IPS-18a (cell line): Measurements from ENCODE around the gene SFR1.

Source experiments
- H3K27ac ChIP-seq: one replicate; pipeline ENCODE4 v1.5.1; 2013; ENCODE audit warnings: low read length
- H3K27me3 ChIP-seq: one replicate; pipeline ENCODE4 v1.6.1; 2013; ENCODE audit warnings: mild to moderate bottlenecking, low read length; ENCODE audit not compliant: control insufficient read depth, insufficient read depth
- H3K36me3 ChIP-seq: one replicate; pipeline ENCODE4 v1.6.1; 2013; ENCODE audit warnings: low read depth, low read length; ENCODE audit not compliant: control insufficient read depth
- H3K4me1 ChIP-seq: one replicate; pipeline ENCODE4 v1.6.1; 2013; ENCODE audit warnings: low read depth, low read length; ENCODE audit not compliant: control insufficient read depth
- H3K4me3 ChIP-seq: one replicate; pipeline ENCODE4 v1.5.1; 2013; ENCODE audit warnings: low read length
- H3K9ac ChIP-seq: one replicate; pipeline ENCODE4 v1.6.1; 2013; ENCODE audit warnings: mild to moderate bottlenecking, low read length, moderate library complexity
- H3K9me3 ChIP-seq: one replicate; pipeline ENCODE4 v1.6.1; 2013; ENCODE audit warnings: low read depth, low read length; ENCODE audit not compliant: control insufficient read depth

The SFR1 gene

DNA sequence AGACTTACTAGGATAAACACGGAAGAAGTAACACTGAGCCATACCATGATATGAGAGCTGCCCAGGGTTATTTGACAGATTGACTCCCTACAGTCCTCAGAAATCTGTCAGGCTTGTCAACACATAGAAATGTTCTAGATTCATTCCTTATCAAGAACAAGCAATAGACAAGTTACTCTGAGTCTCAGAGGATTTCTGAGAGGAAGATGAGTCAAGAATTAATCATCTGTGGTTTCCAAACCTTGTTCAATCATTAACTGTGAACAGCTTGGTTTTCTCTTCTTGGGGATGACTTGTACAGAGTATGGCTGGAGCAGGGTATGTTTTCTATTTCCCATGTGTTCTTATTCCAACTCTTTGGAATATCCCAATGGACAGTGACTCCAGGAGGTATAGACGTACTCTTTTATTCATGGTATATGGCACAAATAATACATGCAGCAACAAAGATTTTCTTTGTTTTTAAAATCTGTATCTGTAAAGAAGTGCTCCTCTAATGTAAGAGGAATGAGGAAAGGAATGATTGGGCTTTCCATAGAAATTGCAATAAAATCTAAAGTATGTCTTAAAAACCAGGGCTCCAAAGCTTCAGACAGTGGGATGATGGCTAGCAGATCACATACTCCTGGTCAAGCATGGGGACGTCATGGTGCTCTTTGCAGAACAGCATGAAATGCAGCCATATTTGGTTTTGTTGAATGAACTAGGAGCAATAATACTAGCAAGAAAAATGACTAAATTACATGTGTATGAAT, 11.9 kb upstream of the SFR1 start:
- H3K27me3 ChIP-seq: no peaks in the 10 kb centered on the region

DNA sequence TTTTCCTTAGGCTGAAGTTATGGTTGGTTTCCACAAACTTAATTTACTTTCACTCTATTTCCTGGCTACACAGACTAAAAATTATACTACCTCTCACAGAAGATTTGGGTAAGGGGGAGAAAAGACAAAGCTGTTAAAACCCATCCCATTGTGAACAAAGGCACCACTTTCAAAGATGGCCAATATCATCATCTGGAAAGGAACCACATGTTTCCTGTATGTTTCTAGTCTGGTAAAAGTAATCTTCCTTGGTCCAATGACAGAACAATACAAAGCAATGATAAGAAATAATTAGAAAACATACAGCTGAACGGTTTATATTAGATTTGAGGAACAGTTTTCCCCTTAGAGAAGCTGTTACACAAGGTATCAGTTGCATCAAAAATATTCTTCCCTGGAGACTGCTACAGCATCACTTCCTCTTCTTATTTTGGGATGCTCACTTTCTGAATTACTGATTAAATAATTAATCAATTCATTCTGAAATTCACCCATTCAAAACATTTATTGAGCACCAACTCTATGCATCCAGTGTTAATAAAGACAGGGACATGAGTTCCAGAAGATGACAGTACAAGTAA, 8.5 kb upstream of the SFR1 start:
- no peak overlapping the region for H3K9ac ChIP-seq
- no peaks in the 10 kb centered on the region for H3K36me3 ChIP-seq
- no peak overlapping the region for H3K4me3 ChIP-seq
- H3K27ac ChIP-seq: no peak overlapping the region
- no peaks in the 10 kb centered on the region for H3K9me3 ChIP-seq
- H3K4me1 ChIP-seq: no peaks in the 10 kb centered on the region
- no peaks in the 10 kb centered on the region for H3K27me3 ChIP-seq

More for the DNA sequence above, 11.9 kb upstream of the SFR1 start:
- H3K36me3 ChIP-seq: no peaks in the 10 kb centered on the region
- H3K4me3 ChIP-seq: no peak overlapping the region
- no peak overlapping the region for H3K9ac ChIP-seq
- no peak overlapping the region for H3K27ac ChIP-seq
- H3K4me1 ChIP-seq: no peaks in the 10 kb centered on the region
- H3K9me3 ChIP-seq: no peaks in the 10 kb centered on the region

DNA sequence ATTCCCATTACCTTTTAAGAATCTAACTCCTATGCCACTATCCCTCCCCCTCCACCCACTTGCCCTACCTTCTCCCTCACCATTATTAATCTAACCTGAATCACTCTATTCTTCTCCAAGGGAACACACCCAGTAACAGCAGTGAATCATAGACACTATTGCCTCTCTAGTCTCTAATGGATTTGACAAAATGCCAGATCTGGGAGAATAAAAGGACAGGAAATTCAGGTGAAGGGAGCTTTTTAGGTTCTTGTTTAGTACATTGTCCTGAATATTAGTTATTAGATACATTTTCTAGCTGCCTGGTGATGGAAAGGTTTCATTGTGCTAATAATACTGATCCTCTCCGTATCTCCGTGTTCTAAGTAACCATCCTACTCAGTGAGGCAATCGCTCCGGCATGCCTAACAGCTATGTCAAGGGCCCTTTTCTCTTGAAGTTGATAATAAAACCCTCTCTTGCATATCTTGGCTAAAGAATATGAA, 4.1 kb upstream of the SFR1 start:
- Histone ChIP-seq H3K4me1 (peaks cover 11% of the 10 kb centered on the region), H3K27ac (no peak overlapping the region), H3K36me3 (no peaks in the 10 kb centered on the region), H3K9me3 (no peaks in the 10 kb centered on the region), H3K4me3 (no peak overlapping the region), H3K9ac (no peak overlapping the region), H3K27me3 (no peaks in the 10 kb centered on the region)

DNA sequence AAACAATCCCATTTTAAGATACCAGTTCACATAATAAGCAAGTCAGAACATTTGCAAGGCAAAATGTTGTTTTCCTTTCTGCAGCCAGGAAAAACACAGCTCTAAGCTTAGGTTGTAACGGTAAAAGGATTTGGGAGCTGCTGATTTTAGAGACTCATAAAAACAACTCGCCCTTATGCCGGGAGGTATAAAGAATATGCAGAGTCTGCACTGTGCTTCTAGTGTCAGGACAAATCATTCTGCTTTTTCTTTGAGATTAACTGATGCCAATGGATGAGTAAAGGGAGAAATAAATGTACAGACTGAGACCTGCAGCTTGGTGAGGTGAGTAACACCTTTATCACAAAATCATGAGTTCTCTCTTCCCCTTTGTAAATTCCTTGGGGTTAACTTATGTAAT, 2.0 kb upstream of the SFR1 start:
- H3K36me3 ChIP-seq: no peaks in the 10 kb centered on the region
- peak overlapping the region; percentile 99 for H3K27ac ChIP-seq
- no peaks in the 10 kb centered on the region for H3K9me3 ChIP-seq
- H3K27me3 ChIP-seq: no peaks in the 10 kb centered on the region
- peak overlapping the region; percentile 100 for H3K9ac ChIP-seq
- H3K4me1 ChIP-seq: peaks cover 11% of the 10 kb centered on the region
- H3K4me3 ChIP-seq: peak overlapping the region; percentile 94

DNA sequence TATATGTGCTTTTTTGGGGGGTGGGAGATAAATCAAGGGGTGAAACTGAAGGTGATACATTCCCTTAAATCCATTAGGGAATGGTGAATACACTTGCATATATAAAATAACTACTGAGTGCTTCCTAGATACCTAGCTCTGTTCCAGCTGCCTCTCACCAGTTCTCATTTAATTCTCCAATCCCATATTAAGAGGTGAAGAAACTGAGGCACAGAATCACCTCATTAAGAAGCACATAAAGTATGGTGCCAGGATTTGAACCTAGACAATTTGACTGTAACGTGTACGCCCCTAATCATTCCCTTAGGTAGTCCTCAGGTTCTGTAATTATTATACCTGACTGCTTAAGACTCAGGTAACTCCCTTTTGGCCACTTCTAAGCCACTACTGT, 1.5 kb upstream of the SFR1 start:
- peak overlapping the region; percentile 100 for H3K9ac ChIP-seq
- peak overlapping the region; percentile 99 for H3K27ac ChIP-seq
- H3K27me3 ChIP-seq: no peaks in the 10 kb centered on the region
- no peaks in the 10 kb centered on the region for H3K9me3 ChIP-seq
- H3K36me3 ChIP-seq: peaks cover 3% of the 10 kb centered on the region
- peaks cover 11% of the 10 kb centered on the region for H3K4me1 ChIP-seq
- H3K4me3 ChIP-seq: peak overlapping the region; percentile 94

DNA sequence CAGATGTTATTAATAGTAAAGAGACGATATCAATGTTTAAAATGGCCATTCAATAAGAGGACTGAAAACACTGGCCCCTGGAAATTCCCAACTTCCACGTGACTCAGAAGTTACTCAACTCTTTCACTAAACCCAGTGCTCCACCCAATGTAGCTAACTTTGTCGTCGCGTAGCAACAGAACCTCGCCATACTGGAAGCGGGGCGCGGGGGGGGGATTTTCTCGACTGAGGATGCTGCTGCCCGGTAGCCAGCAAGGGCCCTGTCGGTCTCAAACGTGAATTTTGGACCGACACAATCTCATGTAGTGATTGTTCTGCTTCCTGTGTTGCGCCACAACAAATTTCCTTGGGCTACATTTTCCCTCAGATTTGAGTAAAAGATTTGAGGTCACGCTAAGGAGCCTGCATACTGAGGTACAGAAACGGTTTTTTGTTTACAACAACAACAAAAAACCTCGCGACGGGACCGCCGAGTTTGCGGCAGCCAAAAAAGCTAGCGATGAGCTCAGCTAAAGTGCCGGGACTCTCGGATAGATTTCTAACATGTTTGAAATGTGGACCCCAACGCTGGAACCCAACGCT, 977 bp upstream of the SFR1 start:
- H3K27me3 ChIP-seq: no peaks in the 10 kb centered on the region
- peak overlapping the region; percentile 94 for H3K4me3 ChIP-seq
- H3K4me1 ChIP-seq: peaks cover 11% of the 10 kb centered on the region
- H3K9me3 ChIP-seq: no peaks in the 10 kb centered on the region
- peak overlapping the region; percentile 99 for H3K27ac ChIP-seq
- H3K9ac ChIP-seq: peak overlapping the region; percentile 100
- H3K36me3 ChIP-seq: peaks cover 3% of the 10 kb centered on the region

DNA sequence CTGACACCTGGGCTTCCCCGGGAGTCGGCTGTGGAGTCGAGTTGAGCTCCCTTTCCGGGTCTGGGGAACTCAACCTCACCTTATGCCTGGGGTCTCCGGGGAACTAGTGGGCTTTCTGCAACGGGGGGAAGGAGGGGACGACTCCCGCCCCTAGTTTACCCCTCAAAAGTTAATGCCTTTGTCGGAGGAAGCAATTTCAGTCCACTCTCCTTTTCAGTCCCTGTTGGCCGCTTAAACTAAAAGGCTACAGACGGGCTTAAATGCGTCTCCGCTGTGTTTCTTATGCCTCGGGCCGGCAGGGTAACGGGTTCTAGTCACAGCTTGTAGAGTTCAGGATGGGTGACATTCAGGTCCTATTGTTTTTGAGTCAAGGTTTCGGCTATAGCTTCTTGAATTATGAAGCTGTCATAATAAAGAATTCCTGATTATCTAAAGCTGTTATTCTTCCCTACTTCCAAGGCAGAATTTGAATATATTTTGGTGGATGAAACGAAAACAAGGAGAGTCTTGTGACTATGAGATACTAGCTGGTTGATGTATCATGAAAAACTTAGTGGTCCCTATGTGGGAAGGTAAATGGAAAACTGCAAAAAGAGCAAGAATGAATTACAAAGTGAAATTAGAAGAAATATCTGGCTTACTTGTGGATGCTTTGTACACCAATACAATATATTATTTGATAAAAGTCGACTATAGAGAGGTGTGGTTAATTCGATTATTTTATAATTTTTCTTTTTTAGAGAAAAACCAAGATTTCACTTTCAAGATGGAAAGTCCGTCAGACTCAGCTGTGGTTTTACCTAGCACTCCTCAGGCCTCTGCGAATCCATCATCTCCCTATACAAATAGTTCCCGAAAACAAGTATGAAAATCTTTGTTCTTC, 495 bp downstream of the SFR1 start:
- Histone ChIP-seq H3K4me1 (peaks cover 16% of the 10 kb centered on the region), H3K4me3 (peak overlapping the region; percentile 96), H3K9me3 (no peaks in the 10 kb centered on the region), H3K27ac (peak overlapping the region; percentile 94), H3K9ac (peak overlapping the region; percentile 98), H3K27me3 (no peaks in the 10 kb centered on the region), H3K36me3 (peaks cover 3% of the 10 kb centered on the region)

DNA sequence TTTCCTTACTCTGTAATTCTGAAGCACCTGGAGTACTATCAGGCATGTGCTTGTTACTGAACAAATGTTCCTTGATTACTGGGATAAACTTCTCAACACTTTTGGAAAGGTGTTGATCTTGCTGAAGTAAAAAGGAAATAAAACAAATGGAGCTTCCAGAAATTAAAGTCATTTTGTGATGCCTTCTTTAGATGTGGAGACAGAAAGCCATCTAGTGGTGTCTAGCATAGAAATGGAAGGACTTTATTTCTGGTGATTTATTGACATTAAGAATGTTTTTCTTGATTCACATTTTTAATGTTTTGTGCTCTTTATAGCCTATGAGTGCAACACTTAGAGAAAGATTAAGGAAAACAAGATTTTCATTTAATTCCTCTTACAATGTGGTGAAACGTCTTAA, 1.4 kb downstream of the SFR1 start:
- Histone ChIP-seq H3K27ac (no peak overlapping the region), H3K27me3 (no peaks in the 10 kb centered on the region), H3K9ac (no peak overlapping the region), H3K4me3 (no peak overlapping the region), H3K9me3 (no peaks in the 10 kb centered on the region), H3K36me3 (peaks cover 3% of the 10 kb centered on the region), H3K4me1 (peaks cover 16% of the 10 kb centered on the region)

DNA sequence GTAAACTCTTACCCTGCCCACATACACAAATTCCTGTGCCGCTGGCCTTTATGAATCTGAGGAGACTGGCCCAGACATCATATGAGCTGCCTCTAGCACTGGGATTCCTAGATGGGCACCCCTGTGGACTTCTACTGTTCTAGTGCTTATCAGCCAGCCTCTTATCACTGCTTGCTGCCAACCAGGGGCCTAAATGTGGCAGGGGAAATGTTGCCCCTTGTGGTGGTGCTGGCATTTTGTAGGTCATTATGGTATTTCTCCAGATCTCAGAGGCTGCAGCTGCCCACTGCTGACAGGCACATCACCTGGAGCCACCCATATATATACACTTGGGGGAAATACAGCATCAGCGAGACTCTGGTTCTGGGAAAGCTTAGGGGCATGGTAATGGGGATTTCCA, 5.4 kb downstream of the SFR1 start:
- H3K9ac ChIP-seq: no peak overlapping the region
- peaks cover 4% of the 10 kb centered on the region for H3K4me1 ChIP-seq
- no peaks in the 10 kb centered on the region for H3K9me3 ChIP-seq
- no peaks in the 10 kb centered on the region for H3K27me3 ChIP-seq
- peaks cover 3% of the 10 kb centered on the region for H3K36me3 ChIP-seq
- H3K27ac ChIP-seq: no peak overlapping the region
- no peak overlapping the region for H3K4me3 ChIP-seq

DNA sequence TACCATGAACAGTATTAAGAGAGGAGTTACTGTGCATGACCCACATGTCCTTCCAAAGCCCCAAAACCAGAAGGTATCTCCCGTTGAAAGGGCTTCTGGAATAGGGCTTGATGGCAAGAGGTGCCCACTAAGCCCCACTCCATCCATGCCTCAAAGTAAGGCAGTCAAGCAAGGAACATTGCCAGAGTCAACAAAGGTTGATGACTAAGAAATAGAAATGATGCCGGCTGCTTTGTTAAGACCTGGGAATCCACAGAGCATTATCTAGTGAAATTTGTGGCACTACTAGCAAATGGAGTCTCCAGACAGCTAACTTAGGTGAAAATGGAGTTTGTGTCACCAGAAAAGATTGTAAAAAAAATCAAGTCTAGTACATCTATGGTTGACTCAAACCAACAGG, 6.2 kb downstream of the SFR1 start:
- no peaks in the 10 kb centered on the region for H3K9me3 ChIP-seq
- H3K9ac ChIP-seq: no peak overlapping the region
- H3K4me3 ChIP-seq: no peak overlapping the region
- peaks cover 3% of the 10 kb centered on the region for H3K36me3 ChIP-seq
- H3K4me1 ChIP-seq: peaks cover 4% of the 10 kb centered on the region
- no peaks in the 10 kb centered on the region for H3K27me3 ChIP-seq
- no peak overlapping the region for H3K27ac ChIP-seq

DNA sequence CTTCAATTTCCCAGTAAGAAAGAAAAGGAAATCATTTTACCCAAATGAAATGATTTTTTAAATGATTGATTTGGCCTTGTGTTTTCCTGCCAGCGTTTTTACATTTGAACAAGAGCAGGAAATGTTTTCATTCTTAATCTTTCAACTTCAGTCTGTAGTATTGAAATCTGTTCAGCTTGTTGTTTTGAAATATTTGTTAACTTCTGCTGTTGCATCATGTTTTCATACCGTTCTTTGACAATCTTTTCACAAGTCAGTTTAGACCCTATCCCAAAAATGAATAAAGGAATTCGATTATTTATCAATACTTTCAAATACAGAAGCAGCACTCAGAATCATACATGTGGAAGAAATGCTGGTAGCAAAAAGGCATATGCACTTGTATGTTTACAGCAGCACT, 8.1 kb downstream of the SFR1 start:
- Histone ChIP-seq H3K9ac (no peak overlapping the region), H3K4me3 (no peak overlapping the region), H3K9me3 (no peaks in the 10 kb centered on the region), H3K27ac (no peak overlapping the region), H3K4me1 (peaks cover 4% of the 10 kb centered on the region), H3K27me3 (no peaks in the 10 kb centered on the region), H3K36me3 (peaks cover 3% of the 10 kb centered on the region)
